NCI-H446 (cell line): ENCODE data around the gene DHRS12.

ENCODE experiments used
- DNase-seq, 2 experiments: peaks; one replicate each; lab custom pipeline; 2025; lab: John Stamatoyannopoulos, UW

DHRS12 gene

GRCh38 chr13:51803422-51804294 is at the start of gene DHRS12:
DHRS12 (minus strand) TSS chr13:51804163; CDS start chr13:51799659, 4,504 bp downstream.
- DNase-seq: peak; percentile 22 to 86

GRCh38 chr13:51849145-51850101 is 45.5 kb upstream of the DHRS12 start:
- DNase-seq: peak in 1 of 2 experiments; percentile 18

GRCh38 chr13:51848674-51849073 is 44.7 kb upstream of the DHRS12 start:
- no peak for DNase-seq

- no peak for DNase-seq
Measured at GRCh38 chr13:51846756-51847155, 42.8 kb upstream of the DHRS12 start.

- DNase-seq: no peak
Measured at GRCh38 chr13:51845574-51846318, 41.8 kb upstream of the DHRS12 start.

- DNase-seq: peak; percentile 16 to 62
Measured at GRCh38 chr13:51844862-51845573, 41.1 kb upstream of the DHRS12 start, which contains the start of gene TMEM272. TMEM272 (minus strand) TSS chr13:51845177; CDS start chr13:51838530, 6,647 bp downstream.

- no peak for DNase-seq
Measured at GRCh38 chr13:51843529-51843928, 39.6 kb upstream of the DHRS12 start.

GRCh38 chr13:51841732-51842131 is 37.8 kb upstream of the DHRS12 start:
- no peak for DNase-seq

GRCh38 chr13:51840917-51841316 is 37.0 kb upstream of the DHRS12 start:
- no peak for DNase-seq

- no peak for DNase-seq
Measured at GRCh38 chr13:51839711-51840540, 36.0 kb upstream of the DHRS12 start.

- no peak for DNase-seq
Measured at GRCh38 chr13:51838240-51838846, 34.4 kb upstream of the DHRS12 start.

- DNase-seq: no peak
Measured at GRCh38 chr13:51837016-51837415, 33.1 kb upstream of the DHRS12 start.

GRCh38 chr13:51834581-51835171 is 30.7 kb upstream of the DHRS12 start:
- peak; percentile 24 to 73 for DNase-seq

- DNase-seq: no peak
Measured at GRCh38 chr13:51833980-51834379, 30.0 kb upstream of the DHRS12 start.

- DNase-seq: no peak
Measured at GRCh38 chr13:51832471-51833152, 28.6 kb upstream of the DHRS12 start.

GRCh38 chr13:51831519-51831918 is 27.6 kb upstream of the DHRS12 start:
- no peak for DNase-seq

- DNase-seq: no peak
Measured at GRCh38 chr13:51829568-51829899, 25.6 kb upstream of the DHRS12 start.

- no peak for DNase-seq
Measured at GRCh38 chr13:51828730-51829567, 25.0 kb upstream of the DHRS12 start.
